ENCODE results near the gene CPNE8.

Gene CPNE8

DNA sequence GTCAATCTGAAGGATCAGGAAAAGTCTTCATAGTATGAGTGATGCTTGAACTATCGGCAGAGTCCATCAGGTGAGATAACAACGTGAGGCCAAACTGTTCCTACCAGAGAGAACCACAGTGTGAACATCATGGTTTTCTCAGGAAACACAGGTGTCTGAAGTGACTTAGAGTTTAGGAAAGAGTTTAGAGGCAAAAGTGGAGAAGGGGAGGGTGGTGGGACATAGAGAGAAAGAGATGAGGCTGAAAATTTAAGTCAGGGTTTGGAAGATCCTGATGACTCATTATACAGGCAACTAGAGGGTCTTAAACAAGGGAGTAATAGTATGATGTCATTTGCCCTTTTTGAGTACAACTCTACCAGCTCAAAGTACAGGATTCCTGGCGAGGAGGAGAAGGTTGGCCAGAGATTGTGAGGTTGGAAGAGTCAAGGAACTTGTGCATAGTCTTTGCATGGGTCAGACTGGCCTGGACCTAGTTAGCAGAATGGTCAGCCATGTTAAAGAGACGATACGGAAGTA is 16.0 kb downstream of the CPNE8 start:
- Histone ChIP-seq H4K20me1 (ENCODE audit: insufficient read depth, low read length) (no peaks in the 10 kb centered on the region), H3K9me3 (ENCODE audit: insufficient read depth, low read length, severe bottlenecking) (no peaks in the 10 kb centered on the region), H3K9ac (ENCODE audit: low read depth, low read length) (no peak overlapping the region), H3K27ac (ENCODE audit: low read length) (no peak overlapping the region), H3K4me1 (ENCODE audit: insufficient read depth, low read length) (no peaks in the 10 kb centered on the region), H3K79me2 (ENCODE audit: insufficient read depth, low read length) (no peaks in the 10 kb centered on the region), H3K36me3 (ENCODE audit: insufficient read depth, low read length) (no peaks in the 10 kb centered on the region), H3K4me2 (ENCODE audit: insufficient read depth, low read length) (no peak overlapping the region), H3K27me3 (ENCODE audit: insufficient read depth, low read length, poor library complexity) (no peaks in the 10 kb centered on the region), H3K4me3 (ENCODE audit: low read depth in 1 of 2, low read length in 2 of 2) (no peak overlapping the region), H2AFZ (ENCODE audit: low read depth, low read length) (no peak overlapping the region)
- TF ChIP-seq, protein P1, sequence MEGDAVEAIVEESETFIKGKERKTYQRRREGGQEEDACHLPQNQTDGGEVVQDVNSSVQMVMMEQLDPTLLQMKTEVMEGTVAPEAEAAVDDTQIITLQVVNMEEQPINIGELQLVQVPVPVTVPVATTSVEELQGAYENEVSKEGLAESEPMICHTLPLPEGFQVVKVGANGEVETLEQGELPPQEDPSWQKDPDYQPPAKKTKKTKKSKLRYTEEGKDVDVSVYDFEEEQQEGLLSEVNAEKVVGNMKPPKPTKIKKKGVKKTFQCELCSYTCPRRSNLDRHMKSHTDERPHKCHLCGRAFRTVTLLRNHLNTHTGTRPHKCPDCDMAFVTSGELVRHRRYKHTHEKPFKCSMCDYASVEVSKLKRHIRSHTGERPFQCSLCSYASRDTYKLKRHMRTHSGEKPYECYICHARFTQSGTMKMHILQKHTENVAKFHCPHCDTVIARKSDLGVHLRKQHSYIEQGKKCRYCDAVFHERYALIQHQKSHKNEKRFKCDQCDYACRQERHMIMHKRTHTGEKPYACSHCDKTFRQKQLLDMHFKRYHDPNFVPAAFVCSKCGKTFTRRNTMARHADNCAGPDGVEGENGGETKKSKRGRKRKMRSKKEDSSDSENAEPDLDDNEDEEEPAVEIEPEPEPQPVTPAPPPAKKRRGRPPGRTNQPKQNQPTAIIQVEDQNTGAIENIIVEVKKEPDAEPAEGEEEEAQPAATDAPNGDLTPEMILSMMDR (IDR thresholded peaks at IDR 0.05; ENCODE audit: borderline replicate concordance, extremely low read depth, low read length, poor library complexity, severe bottlenecking), result no peak
- TF ChIP-seq EZH2 (IDR thresholded peaks at IDR 0.05; ENCODE audit: borderline replicate concordance, low read depth, low read length, severe bottlenecking), result no peak
- ATAC-seq (ENCODE audit: insufficient read depth, low read depth), result no peak
- DNase-seq, result no peak

DNA sequence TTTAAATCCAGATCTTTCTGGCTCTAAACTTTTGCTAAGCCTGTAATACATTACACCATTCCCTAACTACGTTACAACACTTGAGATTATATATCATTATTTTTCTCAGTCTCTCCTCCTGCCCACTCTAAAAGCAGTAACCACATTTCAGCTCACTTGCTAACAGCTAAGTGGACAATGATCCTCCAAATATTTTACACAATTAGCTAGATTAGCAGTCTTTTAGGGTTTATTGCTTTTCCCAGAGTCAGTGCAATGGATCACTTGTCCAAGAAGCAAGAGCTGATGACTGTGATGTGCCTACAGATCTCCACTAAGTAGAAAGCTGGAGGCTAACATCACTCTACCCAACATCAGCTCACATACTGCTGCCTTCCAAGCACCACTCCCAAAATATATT is 17.6 kb downstream of the CPNE8 start:
- no peak overlapping the region for H2AFZ ChIP-seq (ENCODE audit: low read depth, low read length)
- ATAC-seq (ENCODE audit: insufficient read depth, low read depth), result no peak
- H3K27me3 ChIP-seq (ENCODE audit: insufficient read depth, low read length, poor library complexity), result no peaks in the 10 kb centered on the region
- H3K4me1 ChIP-seq (ENCODE audit: insufficient read depth, low read length), result no peaks in the 10 kb centered on the region
- no peak overlapping the region for H3K4me3 ChIP-seq (ENCODE audit: low read depth in 1 of 2, low read length in 2 of 2)
- H3K79me2 ChIP-seq (ENCODE audit: insufficient read depth, low read length), result no peaks in the 10 kb centered on the region
- no peak overlapping the region for H3K9ac ChIP-seq (ENCODE audit: low read depth, low read length)
- H3K4me2 ChIP-seq (ENCODE audit: insufficient read depth, low read length), result no peak overlapping the region
- no peaks in the 10 kb centered on the region for H3K9me3 ChIP-seq (ENCODE audit: insufficient read depth, low read length, severe bottlenecking)
- TF ChIP-seq, protein P1 (IDR thresholded peaks at IDR 0.05; ENCODE audit: borderline replicate concordance, extremely low read depth, low read length, poor library complexity, severe bottlenecking), result no peak
- no peak for TF ChIP-seq EZH2 (IDR thresholded peaks at IDR 0.05; ENCODE audit: borderline replicate concordance, low read depth, low read length, severe bottlenecking)
- H4K20me1 ChIP-seq (ENCODE audit: insufficient read depth, low read length), result no peaks in the 10 kb centered on the region
- no peak overlapping the region for H3K27ac ChIP-seq (ENCODE audit: low read length)
- H3K36me3 ChIP-seq (ENCODE audit: insufficient read depth, low read length), result no peaks in the 10 kb centered on the region
- no peak for DNase-seq

DNA sequence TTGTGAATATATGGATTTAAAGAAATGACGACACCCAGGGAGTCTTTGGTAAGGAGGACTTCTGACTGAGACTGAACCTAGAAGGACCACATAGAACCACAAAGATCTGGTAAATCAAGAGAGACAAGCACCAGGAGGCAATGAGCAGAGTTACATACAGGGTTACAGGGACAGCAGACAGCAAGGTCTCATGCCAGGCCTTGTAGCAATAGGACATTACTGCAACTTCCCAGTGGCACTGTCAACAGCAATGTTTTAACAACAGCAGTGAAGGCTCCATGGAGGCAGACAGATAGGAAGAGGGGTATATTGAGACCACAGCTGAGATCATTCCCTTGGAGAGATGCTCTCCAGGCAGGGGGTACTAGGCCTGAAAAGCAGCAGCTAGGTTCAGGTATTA is 18.5 kb downstream of the CPNE8 start:
- ATAC-seq (ENCODE audit: insufficient read depth, low read depth) (no peak), DNase-seq (no peak)
- no peak overlapping the region for H3K9ac ChIP-seq (ENCODE audit: low read depth, low read length)
- H3K4me3 ChIP-seq (ENCODE audit: low read depth in 1 of 2, low read length in 2 of 2), result no peak overlapping the region
- H3K36me3 ChIP-seq (ENCODE audit: insufficient read depth, low read length), result no peaks in the 10 kb centered on the region
- H3K4me2 ChIP-seq (ENCODE audit: insufficient read depth, low read length), result no peak overlapping the region
- H3K9me3 ChIP-seq (ENCODE audit: insufficient read depth, low read length, severe bottlenecking), result no peaks in the 10 kb centered on the region
- no peaks in the 10 kb centered on the region for H4K20me1 ChIP-seq (ENCODE audit: insufficient read depth, low read length)
- H3K27ac ChIP-seq (ENCODE audit: low read length), result no peak overlapping the region
- H3K4me1 ChIP-seq (ENCODE audit: insufficient read depth, low read length), result no peaks in the 10 kb centered on the region
- H3K27me3 ChIP-seq (ENCODE audit: insufficient read depth, low read length, poor library complexity), result no peaks in the 10 kb centered on the region
- H3K79me2 ChIP-seq (ENCODE audit: insufficient read depth, low read length), result no peaks in the 10 kb centered on the region
- no peak for TF ChIP-seq EZH2 (IDR thresholded peaks at IDR 0.05; ENCODE audit: borderline replicate concordance, low read depth, low read length, severe bottlenecking)
- TF ChIP-seq, protein P1 (IDR thresholded peaks at IDR 0.05; ENCODE audit: borderline replicate concordance, extremely low read depth, low read length, poor library complexity, severe bottlenecking), result no peak
- H2AFZ ChIP-seq (ENCODE audit: low read depth, low read length), result no peak overlapping the region

DNA sequence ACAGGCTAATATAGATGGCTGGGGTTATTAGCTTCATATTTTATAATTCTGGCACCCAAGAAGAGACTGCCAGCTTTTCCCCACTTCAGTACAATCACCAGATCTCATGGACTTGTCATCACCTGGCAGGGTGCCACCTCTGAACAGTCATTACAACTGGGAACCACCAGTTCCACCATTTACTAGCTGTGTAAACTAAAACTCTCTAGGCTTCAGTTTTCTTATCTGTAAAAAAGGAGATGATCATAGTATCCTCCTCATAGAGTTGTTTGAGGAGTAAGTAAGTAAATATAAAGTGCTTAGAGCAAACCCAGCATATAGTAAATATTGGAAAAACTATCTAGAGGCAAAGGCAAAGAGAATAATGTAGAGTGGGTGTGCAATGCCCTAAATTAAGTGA is 19.3 kb downstream of the CPNE8 start:
- Histone ChIP-seq H3K4me3 (ENCODE audit: low read depth in 1 of 2, low read length in 2 of 2) (no peak overlapping the region), H3K9me3 (ENCODE audit: insufficient read depth, low read length, severe bottlenecking) (no peaks in the 10 kb centered on the region), H3K4me1 (ENCODE audit: insufficient read depth, low read length) (no peaks in the 10 kb centered on the region), H4K20me1 (ENCODE audit: insufficient read depth, low read length) (no peaks in the 10 kb centered on the region), H3K79me2 (ENCODE audit: insufficient read depth, low read length) (no peaks in the 10 kb centered on the region), H3K27ac (ENCODE audit: low read length) (no peak overlapping the region), H3K36me3 (ENCODE audit: insufficient read depth, low read length) (no peaks in the 10 kb centered on the region), H2AFZ (ENCODE audit: low read depth, low read length) (no peak overlapping the region), H3K9ac (ENCODE audit: low read depth, low read length) (no peak overlapping the region), H3K4me2 (ENCODE audit: insufficient read depth, low read length) (no peak overlapping the region), H3K27me3 (ENCODE audit: insufficient read depth, low read length, poor library complexity) (no peaks in the 10 kb centered on the region)
- DNase-seq, result no peak
- TF ChIP-seq EZH2 (IDR thresholded peaks at IDR 0.05; ENCODE audit: borderline replicate concordance, low read depth, low read length, severe bottlenecking), result no peak
- TF ChIP-seq, protein P1 (IDR thresholded peaks at IDR 0.05; ENCODE audit: borderline replicate concordance, extremely low read depth, low read length, poor library complexity, severe bottlenecking), result no peak
- no peak for ATAC-seq (ENCODE audit: insufficient read depth, low read depth)

Data from DND-41 (cell line).